Endothelial cell of coronary artery (primary cell): ENCODE results near the gene ARMC8. TPM values are rescaled to one million over a fixed set of nuclear protein-coding genes. Genes with fewer than 3 reads are reported as not detected.

ENCODE experiments used
- total RNA-seq: library from RNA; depleted of rRNA; stranded (reverse); fragments of >200 nt; gene quantifications from 2 replicates; pipeline ENCODE4 v1.2.3, GENCODE V29; 2014

Gene ARMC8, protein sequence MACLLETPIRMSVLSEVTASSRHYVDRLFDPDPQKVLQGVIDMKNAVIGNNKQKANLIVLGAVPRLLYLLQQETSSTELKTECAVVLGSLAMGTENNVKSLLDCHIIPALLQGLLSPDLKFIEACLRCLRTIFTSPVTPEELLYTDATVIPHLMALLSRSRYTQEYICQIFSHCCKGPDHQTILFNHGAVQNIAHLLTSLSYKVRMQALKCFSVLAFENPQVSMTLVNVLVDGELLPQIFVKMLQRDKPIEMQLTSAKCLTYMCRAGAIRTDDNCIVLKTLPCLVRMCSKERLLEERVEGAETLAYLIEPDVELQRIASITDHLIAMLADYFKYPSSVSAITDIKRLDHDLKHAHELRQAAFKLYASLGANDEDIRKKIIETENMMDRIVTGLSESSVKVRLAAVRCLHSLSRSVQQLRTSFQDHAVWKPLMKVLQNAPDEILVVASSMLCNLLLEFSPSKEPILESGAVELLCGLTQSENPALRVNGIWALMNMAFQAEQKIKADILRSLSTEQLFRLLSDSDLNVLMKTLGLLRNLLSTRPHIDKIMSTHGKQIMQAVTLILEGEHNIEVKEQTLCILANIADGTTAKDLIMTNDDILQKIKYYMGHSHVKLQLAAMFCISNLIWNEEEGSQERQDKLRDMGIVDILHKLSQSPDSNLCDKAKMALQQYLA
- 38.1 and 55.7 TPM in 2 replicates for total RNA-seq

DNA sequence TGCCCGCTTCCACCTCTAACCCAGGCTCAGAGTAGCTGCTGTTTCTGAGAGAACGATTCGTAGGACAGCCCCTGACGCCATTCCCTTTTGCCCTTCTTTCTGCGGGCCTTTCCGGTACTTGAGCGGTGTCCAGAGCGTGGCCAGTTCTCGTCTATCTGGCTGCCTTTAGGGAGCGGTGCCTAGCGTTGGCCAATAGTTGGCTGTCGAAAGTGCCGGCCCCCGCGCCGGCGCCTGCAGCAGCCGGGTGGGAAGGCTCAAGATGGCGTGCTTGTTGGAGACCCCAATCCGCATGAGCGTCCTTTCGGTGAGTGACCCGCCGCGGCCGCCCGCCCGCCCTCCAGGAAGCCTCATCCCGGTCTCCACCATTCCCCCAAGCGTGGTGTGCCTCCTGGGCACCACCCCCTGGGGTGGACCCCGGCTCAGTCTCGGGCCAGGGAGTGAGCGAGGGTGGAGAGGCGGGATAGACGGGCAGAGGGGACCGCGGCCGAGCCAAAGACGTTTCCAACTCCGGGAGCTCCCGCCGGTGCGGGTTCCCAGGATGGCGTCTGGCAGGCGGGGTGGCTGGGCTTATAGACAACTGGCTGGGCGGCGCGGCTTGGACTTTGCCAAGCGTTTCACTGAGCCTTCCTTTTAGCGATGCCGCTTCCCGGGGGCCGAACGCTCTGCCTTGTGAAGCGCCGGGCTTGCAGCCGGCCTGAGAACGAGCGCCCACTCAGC lies at the start of gene ARMC8:
TSS of gene ARMC8 (plus strand) at position 6 of the 717 bp plus-strand sequence. CDS start at position 260, 254 bp downstream.

DNA sequence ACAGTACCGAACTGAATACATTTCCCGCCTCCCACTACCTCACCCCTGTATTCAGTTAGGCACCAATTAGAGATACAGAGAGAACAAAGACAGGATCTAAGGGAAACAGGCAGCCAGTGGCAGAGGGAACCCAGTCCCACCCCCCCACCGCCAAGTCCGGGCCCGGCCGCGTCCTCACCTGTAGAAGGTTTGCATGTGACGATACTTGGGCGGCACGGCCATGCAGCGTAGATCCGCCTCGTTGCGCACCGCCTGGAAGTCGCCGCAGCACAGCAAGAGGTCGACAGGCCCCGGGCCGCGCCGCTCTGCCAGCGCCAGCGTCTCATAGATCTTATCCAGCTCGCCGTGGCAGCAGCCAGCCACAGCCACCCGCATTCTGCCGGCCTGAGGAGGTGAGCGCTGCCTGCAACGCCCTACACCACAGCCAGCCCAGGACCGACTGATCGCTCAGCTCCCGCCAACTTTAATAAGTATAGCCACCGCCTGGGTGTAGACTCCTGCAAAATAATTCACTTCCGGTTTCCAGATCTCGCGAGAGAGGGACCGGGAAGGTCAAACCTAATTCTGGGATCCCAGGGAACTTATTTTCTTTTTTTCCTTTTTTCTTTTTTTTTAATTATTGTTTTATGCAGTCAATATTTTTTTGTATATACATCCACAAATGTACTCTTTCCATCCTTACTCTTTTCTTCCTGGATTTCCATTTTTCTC lies 12.5 kb upstream of the ARMC8 start, which contains the start of gene DBR1:
TSS of gene DBR1 (minus strand) at position 501 of the 711 bp plus-strand sequence. CDS start at position 375, 126 bp downstream.

DNA sequence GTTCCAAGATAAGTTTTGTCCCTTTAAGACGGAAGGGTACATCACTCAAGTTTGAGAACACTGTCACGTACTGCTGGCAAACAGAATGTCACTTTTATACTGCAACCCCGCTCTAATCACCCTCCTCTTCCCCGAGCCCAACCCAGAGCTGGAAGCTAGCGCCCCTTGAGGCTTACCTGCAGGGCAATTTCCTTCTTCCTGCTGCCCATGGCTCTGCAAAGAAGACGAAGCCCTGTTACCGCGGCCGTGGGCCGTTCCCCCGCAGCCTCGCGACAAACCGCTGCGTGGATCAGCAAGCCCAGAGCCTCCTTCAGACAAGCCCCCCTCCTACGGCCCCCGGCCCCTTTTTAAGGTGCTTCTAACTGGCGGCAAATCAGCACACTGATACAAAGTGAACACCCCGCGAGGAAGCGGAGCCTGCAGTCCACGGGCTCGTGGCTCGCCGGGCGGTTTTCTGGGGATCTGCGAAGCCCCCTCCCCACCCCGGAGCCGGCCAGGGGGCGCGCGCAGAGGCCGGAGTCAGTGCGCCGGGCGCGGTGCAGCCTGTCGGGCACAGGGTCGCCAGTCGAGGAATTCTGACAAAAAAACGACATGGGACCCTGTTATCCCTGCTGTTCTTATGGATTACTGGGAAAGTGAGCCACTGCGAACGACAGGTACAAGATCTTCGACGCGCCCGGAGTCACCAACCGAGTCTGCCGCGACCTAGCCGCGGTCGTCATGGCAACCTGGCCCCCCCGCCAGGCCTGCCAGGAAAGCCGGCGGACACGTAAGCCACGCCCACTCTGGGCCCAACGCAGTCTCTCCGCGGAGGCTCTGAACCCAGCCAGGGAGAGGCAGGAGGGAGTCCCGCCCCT lies 142.3 kb downstream of the ARMC8 start, which contains the start of gene NME9:
TSS of gene NME9 (minus strand) at position 725 of the 857 bp plus-strand sequence. CDS start at position 209, 516 bp downstream.

Other genes with a start within 250 kb of the ARMC8 start
- not detected in 2 replicates for gene CLDN18, start 177.1 kb upstream of the ARMC8 start, total RNA-seq
- gene DZIP1L, start 71.7 kb upstream of the ARMC8 start, total RNA-seq, result 5.9 and 15.2 TPM in 2 replicates
- gene A4GNT, start 54.9 kb upstream of the ARMC8 start, total RNA-seq, result not detected in 2 replicates
- gene DBR1, start 12.4 kb upstream of the ARMC8 start, total RNA-seq, result 15.0 and 19.4 TPM in 2 replicates
- gene NME9, start 142.6 kb downstream of the ARMC8 start, total RNA-seq, result 0.27 TPM in 1 of 2 replicates, not detected in the other
- gene MRAS, start 161.3 kb downstream of the ARMC8 start, total RNA-seq, result 7.0 and 21.6 TPM in 2 replicates
- under 0.01 and 0.09 TPM in 2 replicates for gene ESYT3, start 247.3 kb downstream of the ARMC8 start, total RNA-seq